HG02610 (cell line): ENCODE measurements around the gene CYBB.

Experiments used
- ATAC-seq: cut with Tn5 transposase; IDR thresholded peaks from one replicate; pipeline ENCODE4 v1.9.1; 2021; ENCODE audit warnings: mild to moderate bottlenecking, moderate library complexity; ENCODE audit not compliant: unreplicated experiment

Gene CYBB

DNA sequence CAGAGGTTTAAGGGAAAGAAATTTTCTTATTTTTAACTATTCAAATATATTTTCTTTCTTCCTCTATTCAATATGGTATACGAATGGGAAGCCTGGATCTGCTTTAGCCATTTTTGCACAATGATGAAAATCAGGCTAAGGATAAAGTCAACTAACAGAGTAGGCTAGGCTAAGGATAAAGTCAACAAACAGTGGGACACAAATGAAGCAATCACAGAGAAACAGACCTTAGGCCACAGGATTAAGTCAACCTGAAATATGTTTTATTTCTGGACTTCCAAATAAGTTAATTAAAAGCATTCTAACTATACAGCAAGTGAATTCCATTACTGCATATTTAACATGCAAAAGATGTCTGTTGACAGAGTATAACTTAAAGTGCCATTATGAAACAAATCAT lies 50.5 kb downstream of the CYBB start:
- ATAC-seq = no peak

DNA sequence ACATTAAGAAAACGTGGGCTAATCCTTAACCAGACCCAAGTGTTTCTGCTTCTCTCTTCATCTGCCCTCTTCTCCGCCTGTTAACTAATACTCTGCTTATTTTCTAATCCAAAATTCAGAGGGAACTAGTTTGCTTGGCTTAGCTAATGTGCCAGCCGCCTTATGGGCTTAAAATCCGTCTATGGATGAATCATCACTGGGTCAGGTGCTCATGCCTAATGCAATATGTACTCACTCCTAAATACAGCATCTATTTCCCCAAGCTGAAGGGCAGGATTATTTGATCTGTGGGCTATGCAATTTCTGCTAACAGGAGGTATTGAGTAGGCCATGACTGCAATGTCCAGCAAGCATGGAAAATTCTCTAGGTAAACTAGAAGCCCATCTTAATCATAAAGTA lies 55.1 kb downstream of the CYBB start:
- ATAC-seq = no peak

DNA sequence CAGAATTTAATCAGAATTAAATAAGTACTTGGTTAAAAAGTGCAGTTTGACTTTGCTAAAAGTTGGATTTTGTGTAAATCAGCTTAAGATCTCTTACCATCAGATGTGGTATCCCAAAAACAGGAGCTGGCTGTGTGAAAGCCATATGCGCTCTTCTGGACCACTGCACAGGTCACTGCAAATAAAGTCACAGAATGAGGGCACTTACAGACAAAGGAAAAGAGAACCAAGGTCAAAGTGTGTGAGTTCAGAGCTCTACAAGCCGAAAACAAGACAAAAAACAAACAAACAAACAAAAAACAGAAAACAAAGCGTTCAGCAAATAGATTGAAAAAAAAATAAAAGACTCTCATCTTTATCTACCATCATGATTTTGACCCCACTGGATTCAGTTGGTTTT lies 61.1 kb downstream of the CYBB start:
- no peak for ATAC-seq

DNA sequence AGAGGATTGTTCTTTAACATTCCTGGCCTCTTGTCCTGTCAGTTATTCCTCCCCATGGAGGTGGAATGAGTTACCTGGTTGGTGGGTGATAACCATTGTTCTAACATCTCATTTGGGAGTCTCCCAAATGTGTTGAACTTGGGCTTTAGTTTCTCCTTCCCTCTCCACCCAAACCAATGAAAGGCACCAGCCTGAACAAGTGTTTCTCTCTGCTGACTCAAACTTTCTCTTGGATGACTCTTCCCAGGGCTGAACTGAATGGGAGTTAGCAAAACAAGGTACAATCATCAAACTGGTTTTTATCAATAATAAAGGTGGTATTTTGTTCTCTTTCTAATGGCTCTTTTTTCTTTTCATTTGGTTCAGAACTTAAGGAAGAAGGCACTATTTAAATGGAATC lies 64.8 kb downstream of the CYBB start:
- ATAC-seq = no peak

DNA sequence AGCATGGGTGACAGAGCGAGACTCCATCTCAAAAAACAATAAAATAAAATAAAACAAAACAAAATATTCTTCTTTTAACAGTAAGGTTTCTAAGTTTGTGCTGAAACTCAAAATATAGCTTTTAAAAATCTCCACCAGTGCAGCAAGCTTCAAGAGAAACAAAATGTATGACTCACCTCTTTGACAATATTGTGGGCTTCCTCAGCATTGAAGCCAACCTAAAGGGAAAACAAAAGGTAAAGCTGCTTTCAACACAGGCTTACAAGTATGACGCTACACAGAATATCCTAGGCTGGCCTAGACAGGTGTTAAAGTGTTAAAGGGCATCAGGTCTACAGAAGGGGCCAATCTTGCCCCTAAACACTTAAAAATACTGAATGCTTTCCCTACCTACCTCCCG lies 66.3 kb downstream of the CYBB start:
- no peak for ATAC-seq

DNA sequence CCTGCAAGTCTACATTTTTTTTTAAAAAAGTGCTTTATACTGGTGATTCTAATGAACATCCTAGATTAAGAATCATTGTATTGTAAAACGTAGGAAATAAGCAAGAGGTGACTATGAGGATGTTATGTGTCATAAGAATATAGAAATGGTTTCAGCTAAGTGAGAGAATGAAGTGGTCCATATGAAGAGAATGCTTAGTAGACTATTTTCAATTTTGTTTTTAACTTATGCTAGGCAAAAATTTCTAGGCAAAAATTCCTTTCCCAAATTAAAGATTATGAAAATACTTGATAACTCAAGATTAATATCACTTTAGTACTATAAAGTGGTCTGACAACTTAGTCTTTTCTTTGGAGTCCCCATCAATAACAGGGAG lies 66.7 kb downstream of the CYBB start:
- no peak for ATAC-seq

DNA sequence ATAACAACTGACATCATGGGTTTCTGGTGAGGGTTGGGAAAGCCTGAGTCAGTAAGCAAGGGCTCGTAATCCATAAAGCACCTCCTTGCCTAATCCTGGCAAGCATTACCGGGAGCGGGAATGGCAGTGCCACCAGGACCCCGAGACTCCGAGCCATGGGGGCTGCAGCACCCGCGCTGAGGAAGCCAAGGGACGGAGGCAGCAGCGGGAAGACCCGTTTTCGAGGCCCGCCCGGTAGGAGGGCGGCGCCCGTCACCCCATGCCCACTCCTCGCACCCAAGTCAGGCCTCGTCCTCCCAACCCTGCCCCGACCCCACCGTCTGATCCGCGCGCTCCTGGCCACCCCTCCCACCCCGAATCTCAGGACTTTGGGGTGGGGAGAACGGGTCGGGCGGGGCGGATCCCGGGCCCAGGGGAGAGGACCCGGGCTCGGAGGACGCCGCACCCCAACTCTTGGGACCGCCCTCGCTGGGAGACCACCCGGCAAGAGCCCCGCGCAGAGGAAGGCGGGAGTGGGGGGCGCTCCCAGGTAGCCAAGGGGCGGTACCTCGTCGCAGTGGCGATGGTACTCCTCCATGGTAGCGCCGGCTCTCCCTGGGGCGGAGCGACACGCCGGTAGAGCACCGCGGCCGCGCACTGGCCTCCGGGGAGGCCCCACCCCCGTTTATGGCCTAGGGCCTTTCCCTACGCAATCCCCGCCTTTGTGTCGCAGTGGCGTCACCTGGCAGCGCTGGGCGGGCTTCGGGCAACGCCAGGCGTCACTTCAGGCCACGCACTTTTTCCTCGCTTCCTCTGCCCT lies 67.3 kb downstream of the CYBB start, which contains the start of gene DYNLT3:
DYNLT3 (minus strand) TSS at position 638 of the 799 bp plus-strand sequence; CDS start at position 577, 61 bp downstream.
- ATAC-seq = peak; percentile 99

DNA sequence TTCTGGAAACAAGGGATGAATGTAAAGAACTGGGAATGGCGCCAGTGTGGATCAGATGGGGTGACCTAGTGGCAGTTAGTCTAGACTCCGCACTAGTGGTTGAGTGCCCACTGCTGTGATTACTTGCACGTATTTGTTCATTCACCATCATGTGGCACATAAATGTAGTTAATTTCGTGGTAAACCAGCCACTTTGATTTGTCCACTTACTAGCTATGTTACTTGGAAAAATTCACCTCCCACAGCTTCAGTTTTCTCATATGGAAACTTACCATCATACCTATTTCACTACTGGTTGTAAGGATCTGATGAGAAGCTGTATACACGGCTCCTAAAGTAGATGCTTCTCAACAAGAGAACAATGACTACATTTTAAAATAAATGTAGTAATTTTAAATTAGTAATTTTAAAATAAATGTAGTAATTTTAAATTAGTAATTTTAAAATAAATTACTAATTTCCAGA lies 67.9 kb downstream of the CYBB start:
- no peak for ATAC-seq

DNA sequence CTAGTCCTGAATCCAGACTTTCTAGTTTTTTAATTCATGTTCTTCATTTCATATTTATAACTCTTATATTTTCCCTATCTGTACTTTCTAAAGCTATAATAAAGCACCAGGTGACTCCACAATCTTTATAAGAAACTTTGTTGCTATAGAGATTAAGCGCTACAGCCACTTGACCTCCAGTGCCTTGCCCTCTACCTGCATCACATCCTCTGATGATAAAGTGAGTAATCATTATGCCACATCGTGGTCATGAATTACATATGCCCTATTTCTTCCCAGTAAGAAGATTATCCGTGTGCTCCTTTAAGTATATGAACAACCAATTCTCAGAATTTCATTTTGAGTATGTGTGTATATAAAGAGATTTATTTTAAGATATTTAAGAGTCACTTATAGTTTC lies 74.3 kb downstream of the CYBB start:
- ATAC-seq = no peak

DNA sequence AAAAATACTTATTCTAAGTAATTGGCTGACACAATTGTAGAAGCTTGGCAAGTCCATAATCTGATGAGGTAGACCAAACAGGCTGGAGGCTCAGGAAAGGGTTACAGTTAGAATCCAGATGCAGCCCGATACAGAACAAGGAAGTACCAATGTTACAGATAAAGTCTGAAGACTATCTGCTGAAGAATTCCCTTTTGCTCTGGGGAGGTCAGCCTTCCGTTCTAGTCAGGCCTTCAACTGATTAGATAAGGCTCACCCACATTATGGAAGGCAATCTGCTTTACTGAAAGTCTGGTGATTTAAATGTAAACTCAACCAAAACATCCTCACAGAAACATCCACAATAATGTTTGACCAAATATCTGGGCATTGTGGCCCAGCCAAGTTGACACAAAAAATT lies 74.9 kb downstream of the CYBB start:
- ATAC-seq = no peak

DNA sequence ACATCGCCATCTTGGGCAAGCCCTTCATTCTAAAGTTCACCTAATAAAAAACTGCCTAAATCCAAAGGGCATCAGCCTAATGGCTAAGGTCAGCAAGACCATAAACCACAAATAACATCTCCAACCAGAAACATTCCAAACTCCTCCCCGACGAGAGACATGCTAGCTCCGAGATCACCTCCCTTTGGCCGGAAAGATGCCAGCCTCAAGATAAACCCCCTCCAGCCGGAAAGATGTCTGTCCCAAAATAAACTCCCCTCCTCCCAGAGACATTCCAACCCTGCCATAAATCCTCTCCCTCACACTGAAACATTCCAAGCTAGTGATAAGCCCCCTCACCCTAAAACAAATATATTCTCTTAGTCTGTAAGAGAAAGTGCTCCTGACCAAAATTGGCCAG lies 80.9 kb downstream of the CYBB start:
- no peak for ATAC-seq

DNA sequence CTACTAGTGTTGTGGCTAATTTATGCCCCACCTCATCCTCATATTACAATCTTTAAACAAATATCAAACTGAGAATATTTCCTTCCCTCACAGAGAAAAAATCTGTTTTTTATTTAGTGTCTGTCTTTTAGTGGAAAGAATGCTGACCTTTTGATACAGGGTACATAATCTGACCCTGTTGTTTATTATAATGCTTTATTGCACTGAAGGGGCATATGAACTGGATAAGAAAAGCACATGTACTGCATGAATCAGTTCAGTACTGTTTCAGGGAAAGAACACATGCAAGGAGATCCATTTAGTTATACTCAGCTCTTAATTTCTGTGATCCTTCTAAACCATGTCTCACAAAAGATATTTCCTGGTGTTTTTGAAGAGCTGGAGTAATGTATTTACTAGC lies 83.0 kb downstream of the CYBB start:
- ATAC-seq = no peak
